Vagina (tissue), 2 donors: ENCODE results near the gene NFATC3. TPM values are rescaled to one million over a fixed set of nuclear protein-coding genes. Genes with fewer than 3 reads are reported as not detected.
"Not testable (repeated sequence)": the region's sequence is repeated elsewhere in the genome, so short reads cannot be mapped to it uniquely, and the experiment has no call there.

Source experiments
- DNase-seq, 2 donors: peaks; one replicate each; pipeline ENCODE4 v3.0.0-alpha.2; 2017; ENCODE audit errors: extremely low spot score in 2 of 2
- H3K27ac ChIP-seq: fragments of 200-600 bp; sonication (generic); one replicate; pipeline ENCODE4 v1.5.1; 2019
- H3K27me3 ChIP-seq: fragments of 200-600 bp; sonication (generic); one replicate; pipeline ENCODE4 v1.5.1; 2019
- H3K36me3 ChIP-seq, 2 donors: fragments of 200-600 bp; sonication (generic); one replicate each; pipeline ENCODE4 v1.5.1; 2017 to 2019
- H3K4me1 ChIP-seq: fragments of 200-600 bp; sonication (generic); one replicate; pipeline ENCODE4 v1.5.1; 2019
- H3K4me3 ChIP-seq, 2 donors: fragments of 200-600 bp; sonication (generic); 1 replicate in 1 of 2; 2 replicates in 1 of 2; pipeline ENCODE4 v1.5.1; 2016 to 2019
- H3K9me3 ChIP-seq: fragments of 200-600 bp; sonication (generic); one replicate; pipeline ENCODE4 v1.5.1; 2019
- POLR2A ChIP-seq, 2 donors: fragments of 450-650 bp; IDR thresholded peaks; one replicate each; pipeline ENCODE4 v1.6.1; 2017; ENCODE audit warnings: antibody characterized with exemption in 2 of 2, mild to moderate bottlenecking in 2 of 2, moderate library complexity in 2 of 2
- POLR2AphosphoS5 ChIP-seq, 2 donors: sonication (generic); formaldehyde crosslinking; IDR thresholded peaks; one replicate each; pipeline ENCODE4 v1.9.0; 2017; ENCODE audit warnings: antibody characterized with exemption in 2 of 2, mild to moderate bottlenecking in 2 of 2, low read depth in 1 of 2; ENCODE audit not compliant: insufficient read depth in 1 of 2
- intact Hi-C: fragments of 100-400 bp; cut with DNase I; formaldehyde crosslinking; loops from one replicate; pipeline ENCODE4 v1.15.1; 2023
- total RNA-seq: library from RNA; depleted of rRNA; stranded (reverse); fragments of >200 nt; gene quantifications from one replicate; pipeline ENCODE4 v1.2.3, GENCODE V29; 2016
- TF ChIP-seq, protein P1 (sequence below), 3 experiments: fragments of 450-650 bp in 2 of 3; fragments of 200-600 bp in 1 of 3; sonication (generic) in 1 of 3; IDR thresholded peaks; one replicate each; pipeline ENCODE4 v1.5.1; 2017 to 2019; ENCODE audit warnings: antibody characterized with exemption in 3 of 3, mild to moderate bottlenecking in 2 of 3, moderate library complexity in 2 of 3

The NFATC3 gene
- total RNA-seq, 1 donor from 2014 or later: 51.8 TPM

DNA sequence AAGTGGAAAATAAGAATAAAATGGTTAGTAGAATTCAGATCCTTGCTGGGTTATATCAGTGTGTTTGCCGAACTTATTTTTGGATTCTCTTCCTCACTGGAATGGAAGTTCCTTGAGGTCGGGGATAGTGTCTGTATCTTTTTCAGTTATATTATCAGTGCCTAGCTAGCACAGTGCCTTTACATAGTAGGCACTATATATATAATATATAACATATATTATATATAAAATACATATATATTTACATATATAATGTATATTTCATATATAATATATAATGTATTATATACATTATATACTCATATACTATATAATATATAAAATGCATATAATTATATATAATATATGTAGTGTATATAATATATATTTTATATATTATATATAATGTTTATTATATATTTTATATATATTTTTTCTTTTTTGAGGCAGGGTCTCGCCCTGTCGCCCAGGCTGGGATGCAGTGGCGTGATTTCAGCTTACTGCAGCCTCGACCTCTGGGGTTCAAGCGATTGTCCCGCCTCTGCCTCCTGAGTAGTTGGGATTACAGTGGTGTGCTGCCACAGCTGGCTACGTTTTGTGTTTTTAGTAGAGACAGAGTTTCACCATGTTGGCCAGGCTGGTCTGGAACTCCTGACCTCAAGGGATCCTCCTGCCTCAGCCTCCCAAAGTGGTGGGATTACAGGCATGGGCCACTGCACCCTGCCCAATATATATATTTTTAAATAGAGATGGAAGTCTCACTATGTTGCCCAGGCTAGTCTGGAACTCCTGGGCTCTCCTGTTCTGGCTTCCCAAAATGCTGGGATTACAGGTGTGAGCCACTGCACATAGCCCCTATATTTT is 3.2 kb downstream of the NFATC3 start:
- H3K4me1 ChIP-seq: peaks cover 74% of the 10 kb centered on the region
- no peak overlapping the region for H3K4me3 ChIP-seq
- no peak overlapping the region for H3K27ac ChIP-seq
- TF ChIP-seq POLR2AphosphoS5 (IDR thresholded peaks at IDR 0.05; ENCODE audit: insufficient read depth in 1 of 2, low read depth in 1 of 2): no peak
- no peak for TF ChIP-seq POLR2A (IDR thresholded peaks at IDR 0.05)
- TF ChIP-seq, protein P1, sequence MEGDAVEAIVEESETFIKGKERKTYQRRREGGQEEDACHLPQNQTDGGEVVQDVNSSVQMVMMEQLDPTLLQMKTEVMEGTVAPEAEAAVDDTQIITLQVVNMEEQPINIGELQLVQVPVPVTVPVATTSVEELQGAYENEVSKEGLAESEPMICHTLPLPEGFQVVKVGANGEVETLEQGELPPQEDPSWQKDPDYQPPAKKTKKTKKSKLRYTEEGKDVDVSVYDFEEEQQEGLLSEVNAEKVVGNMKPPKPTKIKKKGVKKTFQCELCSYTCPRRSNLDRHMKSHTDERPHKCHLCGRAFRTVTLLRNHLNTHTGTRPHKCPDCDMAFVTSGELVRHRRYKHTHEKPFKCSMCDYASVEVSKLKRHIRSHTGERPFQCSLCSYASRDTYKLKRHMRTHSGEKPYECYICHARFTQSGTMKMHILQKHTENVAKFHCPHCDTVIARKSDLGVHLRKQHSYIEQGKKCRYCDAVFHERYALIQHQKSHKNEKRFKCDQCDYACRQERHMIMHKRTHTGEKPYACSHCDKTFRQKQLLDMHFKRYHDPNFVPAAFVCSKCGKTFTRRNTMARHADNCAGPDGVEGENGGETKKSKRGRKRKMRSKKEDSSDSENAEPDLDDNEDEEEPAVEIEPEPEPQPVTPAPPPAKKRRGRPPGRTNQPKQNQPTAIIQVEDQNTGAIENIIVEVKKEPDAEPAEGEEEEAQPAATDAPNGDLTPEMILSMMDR (IDR thresholded peaks at IDR 0.05): no peak
- H3K36me3 ChIP-seq: no peaks in the 10 kb centered on the region
- no peaks in the 10 kb centered on the region for H3K27me3 ChIP-seq
- no peaks in the 10 kb centered on the region for H3K9me3 ChIP-seq
- DNase-seq: no peak
- intact Hi-C loops: no loop called here

DNA sequence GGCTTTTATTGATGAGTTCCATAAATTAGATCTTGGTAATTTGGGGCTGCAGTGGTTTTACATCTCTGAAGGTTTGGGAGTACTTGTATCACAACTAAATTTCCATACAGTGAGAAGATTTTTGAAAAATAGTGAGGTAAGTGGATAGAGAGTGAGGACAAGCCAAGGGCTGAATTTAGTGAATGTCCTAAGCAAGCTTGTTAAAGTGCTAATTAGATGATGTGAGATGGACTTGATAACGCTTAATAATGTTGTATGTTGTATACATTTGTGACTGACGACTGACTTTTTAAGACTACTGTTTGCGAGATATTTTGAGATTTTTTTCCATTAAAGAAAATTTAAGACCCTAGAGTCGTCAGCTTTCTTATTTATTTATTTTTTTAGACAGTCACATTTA is 3.9 kb downstream of the NFATC3 start:
- Histone ChIP-seq H3K4me1 (peaks cover 76% of the 10 kb centered on the region), H3K9me3 (no peaks in the 10 kb centered on the region), H3K27me3 (no peaks in the 10 kb centered on the region), H3K27ac (no peak overlapping the region), H3K4me3 (no peak overlapping the region), H3K36me3 (no peaks in the 10 kb centered on the region)
- TF ChIP-seq, protein P1 (IDR thresholded peaks at IDR 0.05): no peak
- TF ChIP-seq POLR2AphosphoS5 (IDR thresholded peaks at IDR 0.05; ENCODE audit: insufficient read depth in 1 of 2, low read depth in 1 of 2): no peak
- TF ChIP-seq POLR2A (IDR thresholded peaks at IDR 0.05): no peak
- no peak for DNase-seq
- intact Hi-C loops: no loop called here

DNA sequence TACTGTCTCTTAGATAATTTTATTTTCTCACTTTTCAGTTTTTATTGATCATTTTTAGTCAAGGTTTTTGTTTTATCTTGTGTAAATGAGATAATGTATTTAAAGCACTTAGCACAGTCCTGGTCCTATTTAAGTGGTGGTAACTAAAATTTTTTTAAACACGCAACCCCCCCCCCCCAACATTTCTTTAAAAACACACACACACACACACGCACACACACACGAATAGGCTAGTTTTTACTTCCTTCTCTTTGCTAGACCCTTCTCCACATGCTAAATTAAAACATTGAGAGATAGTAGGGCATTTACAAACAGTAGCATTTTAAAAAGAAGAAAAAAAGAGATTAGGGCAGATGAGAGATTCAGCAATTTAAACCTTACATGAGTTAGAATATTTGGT is 5.0 kb downstream of the NFATC3 start:
- no peak overlapping the region for H3K27ac ChIP-seq
- no peaks in the 10 kb centered on the region for H3K27me3 ChIP-seq
- H3K4me1 ChIP-seq: peaks cover 81% of the 10 kb centered on the region
- H3K36me3 ChIP-seq: no peaks in the 10 kb centered on the region
- H3K9me3 ChIP-seq: no peaks in the 10 kb centered on the region
- H3K4me3 ChIP-seq: no peak overlapping the region
- intact Hi-C loops: no loop called here
- DNase-seq: no peak
- TF ChIP-seq POLR2AphosphoS5 (IDR thresholded peaks at IDR 0.05; ENCODE audit: insufficient read depth in 1 of 2, low read depth in 1 of 2) (no peak), POLR2A (IDR thresholded peaks at IDR 0.05) (no peak)
- TF ChIP-seq, protein P1 (IDR thresholded peaks at IDR 0.05): no peak

DNA sequence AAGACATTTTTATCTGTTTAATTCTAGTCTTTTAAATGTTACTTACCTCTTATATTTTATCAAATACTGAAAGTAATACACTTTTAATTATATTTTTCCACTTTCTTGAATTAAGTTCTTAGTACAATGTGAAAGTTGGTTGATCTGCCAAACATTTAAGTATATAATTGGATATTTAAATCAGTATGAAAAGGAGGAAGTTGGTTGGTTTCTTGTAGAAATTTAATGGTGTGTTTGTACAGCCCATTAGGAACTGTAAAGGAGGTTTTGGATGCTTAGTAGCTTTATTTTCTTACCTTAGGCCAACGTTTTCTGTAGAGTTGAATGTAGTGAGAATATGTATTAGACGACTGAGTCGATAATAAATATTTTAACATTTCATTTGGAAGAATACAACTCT is 5.4 kb downstream of the NFATC3 start:
- DNase-seq: no peak
- Histone ChIP-seq H3K9me3 (no peaks in the 10 kb centered on the region), H3K27ac (no peak overlapping the region), H3K36me3 (no peaks in the 10 kb centered on the region), H3K27me3 (no peaks in the 10 kb centered on the region), H3K4me3 (no peak overlapping the region), H3K4me1 (peaks cover 85% of the 10 kb centered on the region)
- intact Hi-C loops: no loop called here
- TF ChIP-seq POLR2AphosphoS5 (IDR thresholded peaks at IDR 0.05; ENCODE audit: insufficient read depth in 1 of 2, low read depth in 1 of 2) (no peak), POLR2A (IDR thresholded peaks at IDR 0.05) (no peak)

DNA sequence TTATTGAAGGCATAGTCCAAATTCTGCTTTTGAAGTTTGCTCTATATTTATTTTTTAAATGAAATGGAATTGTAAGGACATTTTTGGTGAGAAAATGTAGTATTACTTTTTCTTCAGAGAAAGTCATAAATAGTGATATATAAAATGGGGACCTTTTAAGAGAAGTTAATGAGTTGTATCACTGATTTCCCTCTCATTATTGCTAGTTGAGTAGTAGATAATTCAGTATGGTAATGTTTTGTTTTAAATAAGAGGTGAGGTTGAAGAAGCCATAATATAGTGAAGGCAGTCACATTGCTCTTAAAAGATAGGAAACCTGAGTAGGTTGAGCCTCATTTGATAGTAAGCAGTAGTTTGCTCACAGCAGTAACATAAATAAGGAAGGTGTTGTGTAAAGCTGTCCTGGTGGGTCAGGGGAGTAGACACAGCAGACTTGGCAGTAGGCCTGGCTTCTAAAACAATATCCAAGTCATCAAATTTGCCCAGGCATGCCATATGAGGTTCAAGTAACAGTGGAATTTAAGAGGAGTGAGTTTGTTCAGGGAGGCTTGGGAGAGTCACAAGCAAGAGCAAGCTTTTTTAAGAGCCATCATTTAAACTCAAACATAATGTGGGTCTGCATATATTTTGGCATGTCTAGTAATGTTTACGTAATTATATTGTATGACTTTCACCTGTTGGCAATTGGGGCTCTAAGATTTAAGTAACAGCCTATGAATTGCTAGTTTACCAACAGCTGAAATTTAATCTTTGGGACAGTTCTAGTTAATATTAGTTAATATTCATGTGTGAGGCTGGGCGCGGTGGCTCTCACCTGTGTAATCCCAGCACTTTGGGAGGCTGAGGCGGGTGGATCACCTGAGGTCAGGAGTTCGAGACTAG is 6.5 kb downstream of the NFATC3 start:
- H3K36me3 ChIP-seq: no peaks in the 10 kb centered on the region
- no peaks in the 10 kb centered on the region for H3K27me3 ChIP-seq
- no peak overlapping the region for H3K4me3 ChIP-seq
- no peak overlapping the region for H3K27ac ChIP-seq
- TF ChIP-seq, protein P1 (IDR thresholded peaks at IDR 0.05): no peak
- TF ChIP-seq POLR2A (IDR thresholded peaks at IDR 0.05) (no peak), POLR2AphosphoS5 (IDR thresholded peaks at IDR 0.05; ENCODE audit: insufficient read depth in 1 of 2, low read depth in 1 of 2) (no peak)
- H3K4me1 ChIP-seq: peaks cover 91% of the 10 kb centered on the region
- DNase-seq: no peak
- H3K9me3 ChIP-seq: no peaks in the 10 kb centered on the region
- intact Hi-C loops: no loop called here

DNA sequence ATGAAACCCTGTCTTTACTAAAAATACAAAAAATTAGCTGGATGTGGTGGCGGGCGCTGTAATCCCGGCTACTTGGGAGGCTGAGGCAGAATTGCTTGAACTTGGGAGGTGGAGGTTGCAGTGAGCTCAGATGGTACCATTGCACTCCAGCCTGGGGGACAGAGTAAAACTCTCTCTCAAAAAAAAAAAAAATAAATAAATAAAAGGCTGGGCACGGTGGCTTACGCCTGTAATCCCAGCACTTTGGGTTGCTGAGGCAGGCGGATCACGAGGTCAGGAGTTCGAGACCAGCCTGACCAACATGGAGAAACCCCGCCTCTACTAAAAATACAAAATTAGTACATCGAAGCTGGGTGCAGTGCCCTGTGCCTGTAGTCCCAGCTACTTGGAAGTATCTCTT is 7.1 kb downstream of the NFATC3 start:
- intact Hi-C loops, DNase-seq: not testable (repeated sequence)
- H3K4me1 ChIP-seq: peaks cover 90% of the 10 kb centered on the region

More for the DNA sequence above, 7.1 kb downstream of the NFATC3 start:
- not testable (repeated sequence) for H3K36me3 ChIP-seq, H3K4me3 ChIP-seq, H3K27me3 ChIP-seq, H3K27ac ChIP-seq, H3K9me3 ChIP-seq
